Measurements from ENCODE around the gene OSCP1.

GRCh38 chr1:36453600-36454388 is 3.5 kb upstream of the OSCP1 start:
- no peak for TF ChIP-seq CTCF (IDR thresholded peaks at IDR 0.05; ENCODE audit: low read depth, low read length, poor library complexity, severe bottlenecking)
- TF ChIP-seq EZH2phosphoT487 (IDR thresholded peaks at IDR 0.05; ENCODE audit: borderline replicate concordance, low read length): no peak

Measured in DOHH2 (cell line).